Measurements from ENCODE around the gene FOXN1.

The FOXN1 gene

GRCh38 chr17:28580959-28581358 is 74.8 kb downstream of the FOXN1 start:
- no peak for TF ChIP-seq CTCF (IDR thresholded peaks at IDR 0.05; ENCODE audit: borderline replicate concordance, insufficient read depth, low read depth, low read length)
- H3K4me3 ChIP-seq (ENCODE audit: low read depth, low read length), result no peak overlapping the region

GRCh38 chr17:28582513-28582912 is 76.4 kb downstream of the FOXN1 start:
- no peak for TF ChIP-seq CTCF (IDR thresholded peaks at IDR 0.05; ENCODE audit: borderline replicate concordance, insufficient read depth, low read depth, low read length)

GRCh38 chr17:28584434-28584833 is 78.3 kb downstream of the FOXN1 start:
- H3K4me3 ChIP-seq (ENCODE audit: low read depth, low read length), result no peak overlapping the region
- no peak for TF ChIP-seq CTCF (IDR thresholded peaks at IDR 0.05; ENCODE audit: borderline replicate concordance, insufficient read depth, low read depth, low read length)

More at GRCh38 chr17:28582513-28582912, 76.4 kb downstream of the FOXN1 start:
- H3K4me3 ChIP-seq (ENCODE audit: low read depth, low read length), result no peak overlapping the region

GRCh38 chr17:28585851-28586250 is 79.7 kb downstream of the FOXN1 start:
- no peak for TF ChIP-seq CTCF (IDR thresholded peaks at IDR 0.05; ENCODE audit: borderline replicate concordance, insufficient read depth, low read depth, low read length)
- H3K4me3 ChIP-seq (ENCODE audit: low read depth, low read length), result no peak overlapping the region

Measured in GM12875 (cell line).